Dendritic cell treated with granulocyte-macrophage colony-stimulating factor and Interleukin-4, amounts not matched to agents 40 ng/mL and 50 ng/mL, for 4 days (primary cell): ENCODE data around the gene GOLGB1.

Source experiments
- H3K27ac Mint-ChIP-seq: one replicate; pipeline ENCODE4 v1.8.0; 2022; ENCODE audit warnings: mild to moderate bottlenecking, mixed read lengths
- H3K27me3 Mint-ChIP-seq: one replicate; pipeline ENCODE4 v1.8.0; 2022; ENCODE audit warnings: mild to moderate bottlenecking, mixed read lengths
- H3K36me3 Mint-ChIP-seq: one replicate; pipeline ENCODE4 v1.8.0; 2022; ENCODE audit warnings: low read depth, mixed read lengths
- H3K4me1 Mint-ChIP-seq: one replicate; pipeline ENCODE4 v1.8.0; 2022; ENCODE audit warnings: low read depth, mixed read lengths
- H3K4me3 Mint-ChIP-seq: one replicate; pipeline ENCODE4 v1.8.0; 2022; ENCODE audit warnings: mild to moderate bottlenecking, moderate library complexity, mixed read lengths
- H3K9me3 Mint-ChIP-seq: one replicate; pipeline ENCODE4 v1.8.0; 2022; ENCODE audit warnings: mixed read lengths
- intact Hi-C: fragments of 100-400 bp; cut with micrococcal nuclease; formaldehyde crosslinking; loops from one replicate; pipeline ENCODE4 v1.15.0; 2022

GOLGB1 gene

GRCh38 chr3:121624147-121624899 is 125.2 kb downstream of the GOLGB1 start:
- peaks cover 6% of the 10 kb centered on the region for H3K4me1 Mint-ChIP-seq
- H3K27ac Mint-ChIP-seq = no peak overlapping the region
- intact Hi-C loops = no loop called here
- H3K27me3 Mint-ChIP-seq = peaks cover 1% of the 10 kb centered on the region
- peaks cover 9% of the 10 kb centered on the region for H3K9me3 Mint-ChIP-seq
- no peak overlapping the region for H3K4me3 Mint-ChIP-seq
- H3K36me3 Mint-ChIP-seq = peaks cover 9% of the 10 kb centered on the region

GRCh38 chr3:121621491-121621890 is 128.1 kb downstream of the GOLGB1 start:
- Mint-ChIP-seq H3K27me3 (peaks cover 1% of the 10 kb centered on the region), H3K9me3 (peaks cover 9% of the 10 kb centered on the region), H3K36me3 (no peaks in the 10 kb centered on the region), H3K4me3 (no peak overlapping the region), H3K4me1 (peaks cover 6% of the 10 kb centered on the region), H3K27ac (no peak overlapping the region)
- intact Hi-C loops = no loop called here

- intact Hi-C loops = no loop called here
- Mint-ChIP-seq H3K4me3 (no peak overlapping the region), H3K9me3 (peaks cover 9% of the 10 kb centered on the region), H3K36me3 (no peaks in the 10 kb centered on the region), H3K4me1 (peaks cover 6% of the 10 kb centered on the region), H3K27ac (no peak overlapping the region), H3K27me3 (peaks cover 1% of the 10 kb centered on the region)
These were observed 129.8 kb downstream of the GOLGB1 start for GRCh38 chr3:121619691-121620090.
